GM20000 (cell line): ENCODE results near the gene NPHP4.

ENCODE experiments used
- DNase-seq: peaks from one replicate; pipeline ENCODE4 v3.0.0; 2012; ENCODE audit warnings: low spot score
- TF ChIP-seq, protein P1 (sequence below): IDR thresholded peaks from 2 replicates; pipeline ENCODE4 v1.5.1; 2012; ENCODE audit warnings: mild to moderate bottlenecking, control low read depth; ENCODE audit errors: extremely low read depth, missing control alignments

Gene NPHP4

DNA sequence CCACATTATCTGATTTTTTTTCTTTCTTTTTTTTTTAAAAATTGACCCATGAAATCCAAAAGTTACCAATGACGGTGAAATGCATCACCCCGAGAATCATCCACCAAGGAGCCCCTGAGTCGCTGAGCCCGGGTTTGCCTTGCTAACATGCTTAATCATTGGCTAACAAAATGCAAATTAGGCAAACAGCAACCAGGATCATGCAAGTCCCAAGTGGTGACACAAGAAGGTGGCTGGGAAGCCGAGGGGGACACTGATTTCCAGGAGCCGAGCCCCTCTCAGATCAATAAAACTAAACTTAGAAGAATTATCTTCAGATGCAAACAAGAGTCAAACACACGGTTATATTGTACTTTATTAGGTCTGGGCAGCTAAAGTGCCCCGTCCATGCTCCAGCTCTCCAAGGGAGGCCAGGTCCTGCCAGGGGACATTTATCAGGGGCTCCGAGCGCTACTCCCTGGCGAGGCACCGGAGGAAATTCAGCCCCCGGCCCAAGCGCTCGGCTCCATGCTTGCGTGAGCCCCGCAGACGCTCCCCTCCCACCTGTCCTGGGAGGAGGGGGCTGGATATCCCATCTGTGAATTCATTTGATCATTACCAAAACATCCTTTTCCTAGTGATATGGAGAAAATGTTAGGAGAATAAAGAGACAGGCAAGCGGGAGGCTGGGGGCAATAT is 154.1 kb downstream of the NPHP4 start:
- TF ChIP-seq, protein P1, sequence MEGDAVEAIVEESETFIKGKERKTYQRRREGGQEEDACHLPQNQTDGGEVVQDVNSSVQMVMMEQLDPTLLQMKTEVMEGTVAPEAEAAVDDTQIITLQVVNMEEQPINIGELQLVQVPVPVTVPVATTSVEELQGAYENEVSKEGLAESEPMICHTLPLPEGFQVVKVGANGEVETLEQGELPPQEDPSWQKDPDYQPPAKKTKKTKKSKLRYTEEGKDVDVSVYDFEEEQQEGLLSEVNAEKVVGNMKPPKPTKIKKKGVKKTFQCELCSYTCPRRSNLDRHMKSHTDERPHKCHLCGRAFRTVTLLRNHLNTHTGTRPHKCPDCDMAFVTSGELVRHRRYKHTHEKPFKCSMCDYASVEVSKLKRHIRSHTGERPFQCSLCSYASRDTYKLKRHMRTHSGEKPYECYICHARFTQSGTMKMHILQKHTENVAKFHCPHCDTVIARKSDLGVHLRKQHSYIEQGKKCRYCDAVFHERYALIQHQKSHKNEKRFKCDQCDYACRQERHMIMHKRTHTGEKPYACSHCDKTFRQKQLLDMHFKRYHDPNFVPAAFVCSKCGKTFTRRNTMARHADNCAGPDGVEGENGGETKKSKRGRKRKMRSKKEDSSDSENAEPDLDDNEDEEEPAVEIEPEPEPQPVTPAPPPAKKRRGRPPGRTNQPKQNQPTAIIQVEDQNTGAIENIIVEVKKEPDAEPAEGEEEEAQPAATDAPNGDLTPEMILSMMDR, result no peak
- no peak for DNase-seq

DNA sequence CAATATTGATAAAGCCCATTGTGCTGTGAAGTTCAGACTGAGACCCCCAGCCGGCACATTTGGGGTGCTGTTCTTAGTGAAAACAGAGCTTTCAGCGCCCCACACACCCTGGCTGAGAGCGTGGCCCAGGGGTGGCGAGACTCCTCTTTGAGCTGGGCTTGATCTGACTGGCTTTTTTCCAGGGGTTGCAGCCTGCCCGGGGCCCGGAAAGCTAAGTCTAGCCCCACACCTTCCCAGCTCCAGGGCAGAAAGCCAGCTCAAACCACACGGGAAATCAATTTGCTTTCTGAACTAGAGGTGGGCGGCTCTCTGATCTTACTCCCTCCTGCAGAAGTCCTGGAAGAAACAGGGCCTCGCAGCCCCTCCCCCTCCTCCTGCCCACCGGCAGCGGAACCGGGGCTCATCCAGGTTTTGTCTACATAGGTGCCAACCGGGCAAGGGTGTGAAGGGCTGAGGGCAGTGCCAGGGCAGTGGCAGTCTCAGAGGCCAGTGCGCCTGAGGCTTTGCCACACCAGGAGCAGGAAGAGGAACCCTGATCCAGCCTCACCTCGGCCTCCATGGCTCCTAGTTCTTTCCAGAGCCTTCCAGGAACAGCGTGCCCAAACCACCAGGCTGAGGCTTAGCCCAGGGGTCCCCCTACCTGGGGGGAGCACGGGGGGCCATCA is 155.3 kb downstream of the NPHP4 start:
- no peak for DNase-seq
- TF ChIP-seq, protein P1, result no peak

DNA sequence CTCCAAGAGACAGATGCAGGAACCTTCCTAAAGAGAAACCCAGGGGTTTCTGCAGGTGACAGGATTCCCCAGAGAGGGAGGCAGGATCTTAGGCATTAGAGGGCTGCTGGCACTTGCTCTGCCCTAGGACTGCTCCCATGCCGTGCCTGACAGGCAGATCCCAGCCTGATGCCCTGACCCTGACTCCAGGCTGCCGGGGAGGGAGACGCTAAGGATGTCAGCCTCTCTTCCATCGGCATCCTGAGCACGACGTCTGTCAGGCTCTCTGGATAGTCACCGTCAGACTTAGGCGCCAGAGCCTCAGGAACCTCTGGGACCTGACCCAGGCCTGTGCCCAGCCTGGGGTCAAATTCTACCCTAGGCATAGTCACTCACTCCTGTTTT is 157.1 kb downstream of the NPHP4 start:
- DNase-seq, result no peak
- TF ChIP-seq, protein P1, result no peak

DNA sequence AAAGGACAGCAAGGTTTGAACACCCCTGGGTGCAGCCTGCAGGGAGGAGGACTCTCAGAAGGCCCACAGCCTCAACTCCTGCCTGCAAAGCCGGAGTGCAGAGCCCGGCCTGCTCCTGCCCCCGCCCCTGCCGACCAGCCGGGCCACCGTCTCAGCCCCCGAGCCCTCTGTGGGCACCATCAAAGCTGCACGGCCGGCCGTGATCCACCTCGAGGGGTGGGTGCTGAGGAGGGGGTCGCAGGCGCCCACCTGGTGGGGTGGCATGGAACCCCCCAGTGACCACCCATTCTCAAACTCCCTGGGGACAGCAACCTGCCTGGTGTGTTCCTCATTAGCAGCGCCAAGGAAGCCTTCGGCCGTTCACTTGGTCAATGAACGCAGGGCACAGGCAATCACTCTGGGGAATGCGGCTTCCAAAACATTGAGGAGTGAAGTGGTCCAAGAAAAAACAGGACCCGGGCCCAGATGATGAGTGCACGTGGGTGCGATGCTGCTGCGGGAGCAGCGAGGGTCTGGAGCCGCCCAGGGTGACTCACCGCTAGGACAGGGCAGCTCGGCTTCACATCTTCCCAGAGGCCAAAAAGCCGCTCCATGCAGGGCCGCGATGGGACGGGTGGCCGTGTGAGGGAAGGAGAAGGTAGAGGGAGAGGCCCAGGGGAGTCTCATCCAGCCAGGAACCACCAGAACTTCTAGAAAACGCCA is 157.6 kb downstream of the NPHP4 start:
- TF ChIP-seq, protein P1, result no peak

DNA sequence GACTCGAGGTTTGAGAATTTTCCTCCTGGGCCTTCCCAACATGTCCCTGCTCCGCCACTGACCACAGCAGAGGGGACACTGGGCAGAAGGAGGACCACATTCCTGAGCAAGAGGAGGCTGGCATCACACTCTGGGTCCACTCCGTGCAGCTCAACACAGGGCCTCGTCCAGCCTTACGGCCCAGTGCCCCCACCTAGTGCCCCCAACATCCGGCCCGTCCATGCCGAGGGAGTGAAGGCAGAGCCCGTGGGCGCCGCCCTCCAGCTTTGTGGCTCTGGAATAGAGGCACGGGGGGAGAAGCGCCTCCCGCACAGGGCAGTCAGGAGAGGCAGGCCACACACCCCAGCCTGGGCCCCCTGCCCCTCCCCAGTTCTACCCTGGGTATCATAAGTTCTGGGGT is 158.3 kb downstream of the NPHP4 start:
- TF ChIP-seq, protein P1, result no peak
- DNase-seq, result no peak

More for the DNA sequence above, 157.6 kb downstream of the NPHP4 start:
- no peak for DNase-seq

DNA sequence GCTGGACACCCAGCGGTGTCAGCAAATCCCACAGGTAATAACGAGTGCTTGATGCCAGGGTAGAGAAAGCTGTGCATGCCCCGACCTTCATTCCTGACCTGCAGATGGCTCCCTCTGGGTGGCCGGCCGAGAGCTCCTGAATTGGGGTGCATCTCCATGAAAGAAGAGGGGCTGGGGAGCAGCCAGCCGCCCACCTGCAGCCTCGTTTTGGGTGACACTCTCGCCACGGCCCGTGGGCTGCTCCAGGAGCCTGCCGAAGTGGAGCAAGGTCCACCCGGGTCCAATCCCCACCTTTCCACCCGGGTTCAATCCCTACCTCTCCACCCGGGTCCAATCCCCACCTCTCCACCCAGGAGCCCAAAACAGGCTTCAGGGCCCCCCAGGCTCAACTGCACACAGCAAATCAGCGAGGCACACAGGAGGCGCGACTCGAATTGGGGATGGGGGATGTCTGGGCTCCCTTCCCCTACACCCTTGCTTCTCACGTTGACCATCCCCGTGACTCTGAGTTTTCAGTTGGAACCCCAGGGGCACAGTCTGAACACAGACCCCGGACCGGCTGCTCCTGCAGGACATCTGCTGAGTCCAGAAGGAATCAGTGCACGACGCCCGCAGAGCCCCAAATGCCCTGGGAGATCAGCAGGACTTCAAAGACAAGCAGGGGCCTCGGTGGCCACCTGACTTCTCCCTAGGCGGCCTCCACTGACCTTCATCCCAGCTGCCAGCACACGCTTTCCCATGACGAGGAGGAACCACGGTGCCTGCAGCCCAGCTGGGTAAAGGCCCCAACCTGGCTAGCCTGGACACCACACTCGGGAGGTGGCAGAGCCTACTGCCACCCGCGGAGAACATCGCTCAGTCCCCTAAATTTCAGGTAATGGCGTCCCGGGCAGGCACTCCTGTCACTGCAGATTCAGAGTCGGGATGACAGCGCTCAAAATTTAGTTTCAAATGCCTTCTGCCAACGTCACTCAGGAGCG is 159.0 kb downstream of the NPHP4 start:
- TF ChIP-seq, protein P1, result no peak
- DNase-seq, result no peak
